ENCODE data around the gene DOHH.

DNA sequence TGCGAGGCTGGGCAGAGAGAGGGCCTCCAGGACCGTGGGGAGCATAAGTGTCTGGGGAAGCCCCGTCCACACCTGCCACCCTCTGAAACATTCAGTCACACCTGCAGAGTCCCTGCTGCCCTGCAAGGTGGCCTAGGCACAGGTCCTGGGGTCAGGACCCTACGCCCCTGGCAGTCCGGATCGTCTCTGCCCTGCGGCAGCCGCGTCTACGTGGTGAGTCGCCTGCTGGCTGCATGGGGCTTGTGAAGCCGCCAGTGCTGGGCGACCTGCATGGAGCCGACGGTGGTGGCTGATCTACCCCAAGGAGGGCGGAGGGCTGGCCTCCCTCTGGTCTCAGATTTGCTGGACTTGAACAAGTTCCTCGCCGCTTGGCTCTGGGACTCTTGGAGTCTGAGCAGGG lies 18.7 kb upstream of the DOHH start:
- TF ChIP-seq POLR2AphosphoS5 (IDR thresholded peaks at IDR 0.05; ENCODE audit: low read depth, low read length) (no peak), SIN3A (IDR thresholded peaks at IDR 0.05; ENCODE audit: borderline replicate concordance, insufficient read depth, low read depth, low read length) (no peak)
- TF ChIP-seq, protein P1, sequence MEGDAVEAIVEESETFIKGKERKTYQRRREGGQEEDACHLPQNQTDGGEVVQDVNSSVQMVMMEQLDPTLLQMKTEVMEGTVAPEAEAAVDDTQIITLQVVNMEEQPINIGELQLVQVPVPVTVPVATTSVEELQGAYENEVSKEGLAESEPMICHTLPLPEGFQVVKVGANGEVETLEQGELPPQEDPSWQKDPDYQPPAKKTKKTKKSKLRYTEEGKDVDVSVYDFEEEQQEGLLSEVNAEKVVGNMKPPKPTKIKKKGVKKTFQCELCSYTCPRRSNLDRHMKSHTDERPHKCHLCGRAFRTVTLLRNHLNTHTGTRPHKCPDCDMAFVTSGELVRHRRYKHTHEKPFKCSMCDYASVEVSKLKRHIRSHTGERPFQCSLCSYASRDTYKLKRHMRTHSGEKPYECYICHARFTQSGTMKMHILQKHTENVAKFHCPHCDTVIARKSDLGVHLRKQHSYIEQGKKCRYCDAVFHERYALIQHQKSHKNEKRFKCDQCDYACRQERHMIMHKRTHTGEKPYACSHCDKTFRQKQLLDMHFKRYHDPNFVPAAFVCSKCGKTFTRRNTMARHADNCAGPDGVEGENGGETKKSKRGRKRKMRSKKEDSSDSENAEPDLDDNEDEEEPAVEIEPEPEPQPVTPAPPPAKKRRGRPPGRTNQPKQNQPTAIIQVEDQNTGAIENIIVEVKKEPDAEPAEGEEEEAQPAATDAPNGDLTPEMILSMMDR (IDR thresholded peaks at IDR 0.05) = no peak
- TF ChIP-seq, protein P2, sequence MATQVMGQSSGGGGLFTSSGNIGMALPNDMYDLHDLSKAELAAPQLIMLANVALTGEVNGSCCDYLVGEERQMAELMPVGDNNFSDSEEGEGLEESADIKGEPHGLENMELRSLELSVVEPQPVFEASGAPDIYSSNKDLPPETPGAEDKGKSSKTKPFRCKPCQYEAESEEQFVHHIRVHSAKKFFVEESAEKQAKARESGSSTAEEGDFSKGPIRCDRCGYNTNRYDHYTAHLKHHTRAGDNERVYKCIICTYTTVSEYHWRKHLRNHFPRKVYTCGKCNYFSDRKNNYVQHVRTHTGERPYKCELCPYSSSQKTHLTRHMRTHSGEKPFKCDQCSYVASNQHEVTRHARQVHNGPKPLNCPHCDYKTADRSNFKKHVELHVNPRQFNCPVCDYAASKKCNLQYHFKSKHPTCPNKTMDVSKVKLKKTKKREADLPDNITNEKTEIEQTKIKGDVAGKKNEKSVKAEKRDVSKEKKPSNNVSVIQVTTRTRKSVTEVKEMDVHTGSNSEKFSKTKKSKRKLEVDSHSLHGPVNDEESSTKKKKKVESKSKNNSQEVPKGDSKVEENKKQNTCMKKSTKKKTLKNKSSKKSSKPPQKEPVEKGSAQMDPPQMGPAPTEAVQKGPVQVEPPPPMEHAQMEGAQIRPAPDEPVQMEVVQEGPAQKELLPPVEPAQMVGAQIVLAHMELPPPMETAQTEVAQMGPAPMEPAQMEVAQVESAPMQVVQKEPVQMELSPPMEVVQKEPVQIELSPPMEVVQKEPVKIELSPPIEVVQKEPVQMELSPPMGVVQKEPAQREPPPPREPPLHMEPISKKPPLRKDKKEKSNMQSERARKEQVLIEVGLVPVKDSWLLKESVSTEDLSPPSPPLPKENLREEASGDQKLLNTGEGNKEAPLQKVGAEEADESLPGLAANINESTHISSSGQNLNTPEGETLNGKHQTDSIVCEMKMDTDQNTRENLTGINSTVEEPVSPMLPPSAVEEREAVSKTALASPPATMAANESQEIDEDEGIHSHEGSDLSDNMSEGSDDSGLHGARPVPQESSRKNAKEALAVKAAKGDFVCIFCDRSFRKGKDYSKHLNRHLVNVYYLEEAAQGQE (IDR thresholded peaks at IDR 0.05; ENCODE audit: insufficient read depth in 1 of 2, low read depth in 2 of 2, low read length in 1 of 2) = no peak

Measured in Panc1 (cell line).